22Rv1 (cell line): Measurements from ENCODE around the gene RAC2.

Experiments used
- H3K27ac ChIP-seq: fragments of 450-650 bp; 2 replicates; pipeline ENCODE4 v1.5.1; 2017
- CTCF ChIP-seq: fragments of 450-650 bp; IDR thresholded peaks from 2 replicates; pipeline ENCODE4 v1.5.1; 2017; ENCODE audit warnings: mild to moderate bottlenecking
- ZFX ChIP-seq: fragments of 450-650 bp; IDR thresholded peaks from 2 replicates; pipeline ENCODE4 v1.6.1; 2017; ENCODE audit warnings: antibody characterized with exemption, borderline replicate concordance

The RAC2 gene

GRCh38 chr22:37287550-37287951 lies 43.5 kb upstream of the RAC2 start:
- H3K27ac ChIP-seq = no peak overlapping the region
- no peak for TF ChIP-seq ZFX
- no peak for TF ChIP-seq CTCF

- TF ChIP-seq ZFX (no peak), CTCF (no peak)
- no peak overlapping the region for H3K27ac ChIP-seq
Observed at GRCh38 chr22:37285937-37286336, 41.9 kb upstream of the RAC2 start.

GRCh38 chr22:37284805-37285355 lies 40.8 kb upstream of the RAC2 start:
- TF ChIP-seq ZFX (no peak), CTCF (no peak)
- H3K27ac ChIP-seq = no peak overlapping the region

GRCh38 chr22:37284126-37284804 lies 40.2 kb upstream of the RAC2 start:
- H3K27ac ChIP-seq = no peak overlapping the region
- TF ChIP-seq ZFX (no peak), CTCF (no peak)

- TF ChIP-seq CTCF = no peak
- no peak for TF ChIP-seq ZFX
- H3K27ac ChIP-seq = no peak overlapping the region
Observed at GRCh38 chr22:37283393-37283937, 39.4 kb upstream of the RAC2 start.

GRCh38 chr22:37282385-37282677 lies 38.3 kb upstream of the RAC2 start, which contains the start of gene CYTH4:
Gene CYTH4, plus strand, starts transcription at chr22:37282508. Its CDS starts 62 bp downstream, at chr22:37282570.
- TF ChIP-seq ZFX (no peak), CTCF (no peak)
- H3K27ac ChIP-seq = no peak within 1 kb of the TSS

GRCh38 chr22:37281646-37282384 lies 37.7 kb upstream of the RAC2 start:
- TF ChIP-seq ZFX (no peak), CTCF (no peak)
- no peak overlapping the region for H3K27ac ChIP-seq
